PFSK-1 (cell line): ENCODE results near the gene FARS2.

Experiments used
- FOXP2 ChIP-seq: optimal IDR thresholded peaks from 2 replicates; pipeline ENCODE3; 2011; ENCODE audit warnings: borderline replicate concordance, control low read depth, inconsistent platforms; ENCODE audit not compliant: insufficient read depth; ENCODE audit errors: extremely low read length, extremely low read depth
- POLR2AphosphoS5 ChIP-seq: IDR thresholded peaks from 2 replicates; pipeline ENCODE4 v1.6.1; 2012; ENCODE audit warnings: low read depth, mild to moderate bottlenecking, control low read depth, low read length, moderate library complexity
- REST ChIP-seq, 2 experiments: IDR thresholded peaks; 2 replicates each; pipeline versions ENCODE4 v1.6.1 to v1.8.0; 2011 to 2012; ENCODE audit warnings: low read depth in 2 of 2, low read length in 2 of 2, control low read depth in 1 of 2, inconsistent platforms in 1 of 2, mild to moderate bottlenecking in 1 of 2, moderate library complexity in 1 of 2; ENCODE audit not compliant: insufficient read depth in 1 of 2
- SIN3A ChIP-seq: IDR thresholded peaks from 2 replicates; pipeline ENCODE4 v1.6.1; 2012; ENCODE audit warnings: mild to moderate bottlenecking, low read length, moderate library complexity, borderline replicate concordance; ENCODE audit not compliant: insufficient read depth
- TAF1 ChIP-seq: IDR thresholded peaks from 2 replicates; pipeline ENCODE4 v1.6.1; 2012; ENCODE audit warnings: low read length, control low read depth, borderline replicate concordance; ENCODE audit not compliant: insufficient read depth

The FARS2 gene

GRCh38 chr6:5570641-5571040 lies 309.3 kb downstream of the FARS2 start:
- TF ChIP-seq SIN3A: no peak
- TF ChIP-seq TAF1: no peak
- no peak for TF ChIP-seq POLR2AphosphoS5
- no peak for TF ChIP-seq FOXP2
- no peak for TF ChIP-seq REST (IDR thresholded peaks at IDR 0.05; ENCODE audit: insufficient read depth in 1 of 2, low read depth in 2 of 2, low read length in 2 of 2)

GRCh38 chr6:5580736-5581581 lies 319.6 kb downstream of the FARS2 start:
- TF ChIP-seq FOXP2 (no peak), REST (IDR thresholded peaks at IDR 0.05; ENCODE audit: insufficient read depth in 1 of 2, low read depth in 2 of 2, low read length in 2 of 2) (no peak), POLR2AphosphoS5 (no peak), TAF1 (no peak), SIN3A (no peak)

GRCh38 chr6:5582762-5583161 lies 321.4 kb downstream of the FARS2 start:
- TF ChIP-seq TAF1: no peak
- no peak for TF ChIP-seq REST (IDR thresholded peaks at IDR 0.05; ENCODE audit: insufficient read depth in 1 of 2, low read depth in 2 of 2, low read length in 2 of 2)

GRCh38 chr6:5583528-5583927 lies 322.2 kb downstream of the FARS2 start:
- no peak for TF ChIP-seq REST (IDR thresholded peaks at IDR 0.05; ENCODE audit: insufficient read depth in 1 of 2, low read depth in 2 of 2, low read length in 2 of 2)
- TF ChIP-seq SIN3A: no peak
- TF ChIP-seq POLR2AphosphoS5: no peak
- TF ChIP-seq TAF1: no peak
- TF ChIP-seq FOXP2: no peak

GRCh38 chr6:5584078-5584482 lies 322.8 kb downstream of the FARS2 start:
- TF ChIP-seq FOXP2 (no peak), POLR2AphosphoS5 (no peak), TAF1 (no peak), REST (IDR thresholded peaks at IDR 0.05; ENCODE audit: insufficient read depth in 1 of 2, low read depth in 2 of 2, low read length in 2 of 2) (no peak)
